Hepatocyte (in vitro differentiated cells): ENCODE measurements around the gene CCDC91.

Experiments
- EZH2 ChIP-seq: fragments of 200-600 bp; sonication (generic); IDR thresholded peaks from 2 replicates; pipeline ENCODE4 v1.6.1; 2016; ENCODE audit warnings: antibody characterized with exemption, mild to moderate bottlenecking, borderline replicate concordance
- TF ChIP-seq, protein P1 (sequence below): fragments of 200-600 bp; sonication (generic); IDR thresholded peaks from 2 replicates; pipeline ENCODE4 v1.5.1; 2016; ENCODE audit warnings: antibody characterized with exemption, mild to moderate bottlenecking; ENCODE audit not compliant: poor library complexity

DNA sequence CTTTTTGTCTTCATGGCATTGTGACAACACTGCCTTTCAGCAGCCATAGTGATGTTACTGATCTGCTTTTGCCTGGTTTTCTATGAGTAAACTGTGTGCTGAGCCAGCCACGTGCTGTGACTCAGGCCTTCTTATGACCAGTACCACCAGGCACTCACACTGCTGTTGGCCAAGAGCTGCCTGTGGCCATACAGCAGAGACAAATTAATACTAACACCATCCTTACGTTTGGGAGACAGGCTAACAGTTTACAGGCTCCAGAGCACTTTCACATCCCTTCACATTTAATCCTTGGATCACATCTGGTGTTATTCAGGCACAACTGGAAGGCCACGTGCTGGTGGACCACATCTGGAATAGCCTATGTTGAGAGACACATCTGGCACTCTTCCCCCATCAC lies 377.9 kb downstream of the CCDC91 start:
- TF ChIP-seq, protein P1, sequence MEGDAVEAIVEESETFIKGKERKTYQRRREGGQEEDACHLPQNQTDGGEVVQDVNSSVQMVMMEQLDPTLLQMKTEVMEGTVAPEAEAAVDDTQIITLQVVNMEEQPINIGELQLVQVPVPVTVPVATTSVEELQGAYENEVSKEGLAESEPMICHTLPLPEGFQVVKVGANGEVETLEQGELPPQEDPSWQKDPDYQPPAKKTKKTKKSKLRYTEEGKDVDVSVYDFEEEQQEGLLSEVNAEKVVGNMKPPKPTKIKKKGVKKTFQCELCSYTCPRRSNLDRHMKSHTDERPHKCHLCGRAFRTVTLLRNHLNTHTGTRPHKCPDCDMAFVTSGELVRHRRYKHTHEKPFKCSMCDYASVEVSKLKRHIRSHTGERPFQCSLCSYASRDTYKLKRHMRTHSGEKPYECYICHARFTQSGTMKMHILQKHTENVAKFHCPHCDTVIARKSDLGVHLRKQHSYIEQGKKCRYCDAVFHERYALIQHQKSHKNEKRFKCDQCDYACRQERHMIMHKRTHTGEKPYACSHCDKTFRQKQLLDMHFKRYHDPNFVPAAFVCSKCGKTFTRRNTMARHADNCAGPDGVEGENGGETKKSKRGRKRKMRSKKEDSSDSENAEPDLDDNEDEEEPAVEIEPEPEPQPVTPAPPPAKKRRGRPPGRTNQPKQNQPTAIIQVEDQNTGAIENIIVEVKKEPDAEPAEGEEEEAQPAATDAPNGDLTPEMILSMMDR = no peak
- TF ChIP-seq EZH2 = no peak
